HG03571 (cell line): ENCODE data around the gene PDCD10.

Experiments
- ATAC-seq: cut with Tn5 transposase; IDR thresholded peaks from one replicate; pipeline ENCODE4 v1.9.1; 2021; ENCODE audit not compliant: unreplicated experiment

Gene PDCD10

DNA sequence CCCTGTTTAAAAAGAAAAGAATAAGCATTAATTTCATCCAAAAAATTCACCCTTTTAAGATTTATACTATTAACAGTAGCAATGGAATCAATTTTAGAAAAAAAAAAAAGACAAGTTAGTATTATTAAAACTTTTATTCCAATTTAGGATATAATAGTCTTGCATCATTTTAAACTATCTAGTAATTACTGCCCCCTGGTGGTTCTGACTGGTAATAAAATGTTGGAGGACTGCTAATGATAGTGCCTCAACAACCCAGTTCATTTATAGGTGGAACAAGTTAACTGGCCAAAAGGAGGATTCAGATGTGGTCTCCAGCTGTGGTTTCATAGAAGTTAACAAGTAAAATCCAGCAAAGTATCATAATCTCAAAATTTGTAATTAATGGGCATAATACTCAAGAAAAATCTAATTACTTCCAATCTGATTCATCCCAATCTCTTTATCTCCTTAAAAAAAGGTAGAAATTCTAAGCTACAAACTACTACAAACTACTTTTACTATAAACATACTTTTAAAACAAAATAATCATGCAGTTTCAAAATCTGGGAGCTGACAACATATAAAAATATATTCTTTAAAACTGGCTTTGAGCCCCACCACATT lies 50.2 kb downstream of the PDCD10 start:
- peak; percentile 69 for ATAC-seq

DNA sequence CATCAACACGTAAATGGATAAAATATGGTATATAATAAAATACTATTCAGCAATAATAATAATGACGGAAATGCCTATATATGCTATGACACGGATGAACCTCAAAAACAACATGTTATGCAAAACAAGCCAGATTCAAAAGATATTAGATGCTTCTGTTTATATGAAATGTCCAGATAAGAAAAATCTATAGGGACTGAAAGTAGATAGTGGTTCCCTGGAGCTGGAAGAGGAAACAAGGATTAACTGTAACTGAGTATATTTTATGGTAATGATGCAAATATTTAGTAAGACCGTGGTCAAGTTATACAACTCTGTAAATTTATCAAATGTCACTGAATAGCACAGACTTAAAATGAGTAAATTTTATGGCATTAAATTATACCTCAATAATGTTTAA lies 55.2 kb downstream of the PDCD10 start:
- no peak for ATAC-seq

DNA sequence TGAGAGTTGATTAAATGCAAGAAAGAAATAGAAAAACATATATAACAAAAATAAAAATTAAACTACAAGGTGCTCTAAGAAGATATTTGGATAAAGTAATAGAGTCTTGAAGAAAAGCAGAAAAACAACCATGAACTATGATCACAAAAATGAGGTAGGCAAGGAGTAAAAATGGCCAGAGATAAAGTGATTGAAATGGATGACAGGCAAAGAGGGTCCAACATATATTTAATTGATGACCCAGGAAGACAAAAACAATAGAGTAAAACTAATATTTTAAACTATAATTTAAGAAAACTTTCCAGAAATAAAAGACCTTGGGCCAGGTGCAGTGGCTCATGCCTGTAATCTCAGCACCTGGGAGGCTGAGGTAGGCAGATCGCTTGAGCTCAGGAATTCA lies 58.8 kb downstream of the PDCD10 start:
- no peak for ATAC-seq

DNA sequence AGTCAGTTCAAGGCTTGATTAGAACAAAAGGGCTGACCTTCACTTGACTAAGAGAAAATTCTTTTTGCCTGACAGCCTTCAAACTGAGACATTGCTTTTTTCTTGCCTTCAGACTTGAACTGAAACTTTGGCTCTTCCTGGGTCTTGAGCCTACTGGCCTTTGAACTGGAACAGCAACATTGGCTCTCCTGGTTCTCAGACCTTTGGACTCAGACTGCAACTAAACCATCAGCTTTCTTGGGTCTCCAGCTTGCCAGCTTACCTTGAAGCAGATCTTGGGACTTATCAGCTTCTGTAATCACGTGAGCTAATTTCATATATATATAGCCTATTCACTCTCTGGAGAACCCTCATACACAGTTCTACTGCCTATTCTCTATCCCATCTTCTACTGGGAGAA lies 61.5 kb downstream of the PDCD10 start:
- no peak for ATAC-seq

GRCh38 chr3:167671878-167672427 lies 62.7 kb downstream of the PDCD10 start:
- no peak for ATAC-seq

DNA sequence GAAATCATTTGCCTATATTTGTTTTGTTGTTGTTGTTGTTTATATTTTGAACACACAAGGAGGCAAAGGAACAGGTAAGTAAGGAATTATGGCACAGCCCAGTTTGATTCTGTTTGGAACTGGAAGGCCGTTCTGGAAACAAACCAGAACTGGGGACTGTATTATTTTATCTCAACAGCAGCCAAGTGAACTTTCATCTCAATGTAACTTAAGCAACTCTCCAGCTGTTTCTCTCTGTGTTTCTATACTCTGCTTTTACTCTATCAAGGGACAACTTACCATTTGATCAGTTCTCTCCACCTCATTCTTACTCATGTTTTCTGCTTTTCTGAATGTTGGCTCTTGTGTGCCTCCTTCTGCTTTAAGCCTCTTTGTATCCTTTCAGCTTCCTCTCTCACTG lies 65.0 kb downstream of the PDCD10 start:
- ATAC-seq = no peak

- no peak for ATAC-seq
These were observed 66.0 kb downstream of the PDCD10 start for GRCh38 chr3:167668651-167669050.

GRCh38 chr3:167666563-167666962 lies 68.1 kb downstream of the PDCD10 start:
- no peak for ATAC-seq

GRCh38 chr3:167662919-167663400 lies 71.7 kb downstream of the PDCD10 start:
- ATAC-seq = no peak

GRCh38 chr3:167657684-167658225 lies 76.9 kb downstream of the PDCD10 start:
- ATAC-seq = no peak

- no peak for ATAC-seq
These were observed 77.9 kb downstream of the PDCD10 start for GRCh38 chr3:167656821-167657220.

DNA sequence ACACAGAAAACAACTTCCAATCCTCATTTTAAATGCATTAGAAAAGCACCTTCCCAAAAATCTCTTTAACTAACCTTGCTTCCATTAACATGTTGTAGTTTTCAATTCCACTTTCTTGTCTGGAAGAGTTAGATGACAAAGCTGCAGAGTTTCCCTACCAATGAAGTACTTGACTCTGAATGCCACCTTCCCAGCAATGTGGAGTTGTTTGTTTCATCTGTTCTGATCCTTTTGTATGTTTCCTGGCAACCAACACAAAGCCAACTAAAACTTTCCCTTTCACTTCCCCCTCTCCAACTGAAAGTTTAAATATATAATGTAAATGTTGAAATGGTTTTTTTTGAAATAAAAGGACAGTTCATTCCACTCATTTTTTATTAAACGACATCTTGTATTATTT lies 80.9 kb downstream of the PDCD10 start, which contains the start of gene WDR49:
Gene WDR49, minus strand, starts transcription at position 183 of the 400 bp plus-strand sequence. CDS start 517 bp downstream, outside the sequence.
- no peak for ATAC-seq

- ATAC-seq = no peak
These were observed 81.5 kb downstream of the PDCD10 start for GRCh38 chr3:167653155-167653554.

DNA sequence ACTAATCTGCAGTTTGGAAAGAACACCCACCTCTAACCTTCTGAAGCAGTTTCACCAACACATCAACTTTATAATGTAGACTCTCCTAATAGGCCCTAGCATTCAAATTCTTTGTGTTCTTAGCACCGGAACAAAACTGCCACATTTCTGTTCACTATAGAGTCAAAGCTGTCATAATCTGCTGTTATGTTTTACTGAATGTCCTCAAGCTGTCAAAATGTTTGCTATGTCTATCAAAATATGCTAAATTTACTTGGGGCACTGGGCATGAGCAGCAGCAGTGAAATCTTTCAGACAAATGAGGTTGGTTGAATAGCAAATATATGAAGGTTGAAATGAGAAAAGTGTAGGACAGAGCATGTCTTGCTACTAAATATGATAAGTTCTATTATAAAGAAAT lies 82.9 kb downstream of the PDCD10 start:
- no peak for ATAC-seq

DNA sequence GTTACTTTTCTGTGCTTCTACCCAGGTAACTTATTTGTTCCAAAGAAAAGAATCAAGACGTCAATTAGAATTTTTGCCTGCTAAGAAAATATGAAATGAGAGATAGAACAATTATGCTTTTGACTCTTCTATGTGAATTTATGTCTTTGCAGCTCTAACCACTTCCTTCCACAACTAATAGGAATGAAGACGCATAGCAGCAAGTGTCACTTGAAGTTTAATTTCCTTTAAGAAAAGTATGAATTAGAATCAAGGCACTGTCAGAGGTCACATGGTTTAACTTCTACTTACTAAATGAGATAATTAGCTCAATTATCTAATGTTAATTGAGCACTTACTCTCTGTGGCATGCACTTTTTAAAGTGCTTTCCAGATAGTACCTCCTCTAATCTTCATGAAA lies 84.2 kb downstream of the PDCD10 start:
- ATAC-seq = no peak

DNA sequence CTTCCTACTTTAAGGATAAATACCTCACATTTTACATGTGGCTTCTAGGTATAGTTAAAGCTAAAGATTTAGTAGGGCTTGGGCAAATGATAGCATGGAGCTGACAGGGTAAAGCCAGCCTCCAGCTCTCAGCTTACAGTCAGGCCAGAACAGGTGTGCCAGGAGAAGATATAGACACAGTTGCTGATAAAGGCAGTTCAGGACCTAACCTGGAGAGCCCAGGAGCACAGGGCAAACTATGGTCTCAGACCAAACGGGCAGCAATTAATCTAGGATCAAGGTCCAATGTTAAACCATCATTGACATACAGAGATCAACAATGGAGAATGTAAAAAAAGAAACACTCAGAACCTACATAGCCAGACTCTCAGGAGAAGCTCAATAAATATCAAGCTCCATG lies 84.9 kb downstream of the PDCD10 start:
- ATAC-seq = no peak

- ATAC-seq = no peak
These were observed 90.1 kb downstream of the PDCD10 start for GRCh38 chr3:167644611-167645010.
